Measurements from ENCODE around the gene DCXR.

The DCXR gene

GRCh38 chr17:82036634-82037091 is 834 bp downstream of the DCXR start:
- DNase-seq = no peak

- no peak for DNase-seq
Observed at GRCh38 chr17:82035956-82036633, 1.4 kb downstream of the DCXR start.

GRCh38 chr17:82035488-82035887 is 2.0 kb downstream of the DCXR start:
- DNase-seq = no peak

- DNase-seq = no peak
Observed at GRCh38 chr17:82034371-82035011, 3.0 kb downstream of the DCXR start.

GRCh38 chr17:82033359-82034085 is 4.0 kb downstream of the DCXR start:
- DNase-seq = no peak

- peak; percentile 64 for DNase-seq
Observed at GRCh38 chr17:82031885-82032627, 5.4 kb downstream of the DCXR start.

GRCh38 chr17:82031303-82031884 is 6.1 kb downstream of the DCXR start, which contains the start of gene RAC3:
Gene RAC3, plus strand, starts transcription at chr17:82031678. Its CDS starts 84 bp downstream, at chr17:82031762.
- no peak for DNase-seq

GRCh38 chr17:82030470-82031302 is 6.8 kb downstream of the DCXR start:
- DNase-seq = peak; percentile 88

GRCh38 chr17:82029990-82030469 is 7.5 kb downstream of the DCXR start:
- no peak for DNase-seq

GRCh38 chr17:82029391-82029790 is 8.1 kb downstream of the DCXR start:
- no peak for DNase-seq

- DNase-seq = no peak
Observed at GRCh38 chr17:82028966-82029365, 8.5 kb downstream of the DCXR start.

- DNase-seq = no peak
Observed at GRCh38 chr17:82028246-82028645, 9.3 kb downstream of the DCXR start.

- no peak for DNase-seq
Observed at GRCh38 chr17:82025401-82026107, 11.9 kb downstream of the DCXR start.

GRCh38 chr17:82024859-82025258 is 12.6 kb downstream of the DCXR start:
- DNase-seq = no peak

GRCh38 chr17:82023447-82024241 is 13.9 kb downstream of the DCXR start:
- DNase-seq = peak; percentile 45

- DNase-seq = peak; percentile 100
Observed at GRCh38 chr17:82022981-82023446, 14.5 kb downstream of the DCXR start, which contains the start of gene LRRC45. Gene LRRC45, plus strand, starts transcription at chr17:82023305. Its CDS starts 339 bp downstream, at chr17:82023644.

GRCh38 chr17:82022310-82022980 is 15.1 kb downstream of the DCXR start, which contains the start of gene CENPX:
Gene CENPX, minus strand, starts transcription at chr17:82022878. Its CDS starts 17 bp downstream, at chr17:82022861.
- no peak for DNase-seq

- no peak for DNase-seq
Observed at GRCh38 chr17:82021900-82022309, 15.6 kb downstream of the DCXR start.

All from activated CD4-positive, alpha-beta T cell treated with anti-CD3 and anti-CD28 coated beads for 48 hours (primary cell).